Measurements from ENCODE around the gene ENGASE.

Gene ENGASE

DNA sequence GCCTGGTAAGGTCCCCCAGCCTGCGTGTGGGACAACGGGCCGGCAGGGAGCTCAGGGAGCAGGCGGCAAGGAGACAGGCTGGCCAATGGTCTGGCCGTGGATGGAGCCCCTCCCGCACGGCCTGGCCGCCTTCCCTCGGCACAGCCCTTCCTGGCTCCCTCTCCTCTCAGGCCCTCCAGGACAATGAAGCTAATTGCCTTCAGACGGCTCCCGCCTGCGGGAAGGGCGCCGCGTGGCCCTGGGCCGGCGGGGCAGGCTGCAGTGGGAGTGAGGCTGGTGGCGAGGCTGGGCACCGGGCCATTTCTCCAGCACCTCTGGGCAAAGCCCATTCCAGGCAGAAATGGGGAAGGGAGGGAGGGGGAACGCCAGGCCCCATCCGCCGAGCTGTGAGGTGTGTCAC lies 50.9 kb downstream of the ENGASE start:
- Histone ChIP-seq H3K4me3 (ENCODE audit: low read depth in 1 of 2, low read length in 2 of 2) (no peak overlapping the region), H3K36me3 (ENCODE audit: control insufficient read depth in 1 of 2, insufficient read depth in 2 of 2, low read length in 2 of 2) (no peaks in the 10 kb centered on the region), H3K4me1 (ENCODE audit: control insufficient read depth in 1 of 2, insufficient read depth in 2 of 2, low read length in 2 of 2) (no peaks in the 10 kb centered on the region), H3K27me3 (ENCODE audit: control insufficient read depth in 1 of 2, insufficient read depth in 2 of 2, low read length in 2 of 2) (peaks cover 16 to 24% of the 10 kb centered on the region in 2 donors), H3K9me3 (ENCODE audit: control insufficient read depth in 1 of 2, low read length in 2 of 2) (no peaks in the 10 kb centered on the region), H3K9ac (ENCODE audit: low read depth in 1 of 2, low read length in 2 of 2) (no peak overlapping the region), H3K27ac (ENCODE audit: low read depth, low read length) (no peak overlapping the region)

DNA sequence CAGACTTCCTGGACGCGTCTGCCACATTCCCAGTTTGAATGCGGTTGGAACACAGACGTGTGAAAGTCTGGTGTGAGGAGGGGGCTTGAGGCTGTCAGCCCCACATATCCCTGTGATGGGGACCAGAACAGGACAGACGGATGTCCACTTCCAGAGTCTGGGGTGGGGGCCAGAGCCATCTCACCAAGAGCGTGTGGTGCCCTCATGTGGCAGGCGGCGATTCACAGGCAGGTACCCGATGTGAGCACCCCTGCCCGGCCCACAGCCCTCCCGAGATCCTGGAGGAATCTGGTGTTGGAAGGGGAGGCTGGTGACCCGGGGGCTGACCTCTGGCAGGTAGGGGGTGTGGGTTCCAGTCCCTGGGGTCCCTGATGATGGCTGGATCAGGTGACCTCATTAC lies 51.5 kb downstream of the ENGASE start:
- no peaks in the 10 kb centered on the region for H3K9me3 ChIP-seq (ENCODE audit: control insufficient read depth in 1 of 2, low read length in 2 of 2)
- H3K27ac ChIP-seq (ENCODE audit: low read depth, low read length), result no peak overlapping the region
- peaks cover 16 to 22% of the 10 kb centered on the region in 2 donors for H3K27me3 ChIP-seq (ENCODE audit: control insufficient read depth in 1 of 2, insufficient read depth in 2 of 2, low read length in 2 of 2)
- H3K36me3 ChIP-seq (ENCODE audit: control insufficient read depth in 1 of 2, insufficient read depth in 2 of 2, low read length in 2 of 2), result no peaks in the 10 kb centered on the region
- H3K4me3 ChIP-seq (ENCODE audit: low read depth in 1 of 2, low read length in 2 of 2), result no peak overlapping the region
- no peak overlapping the region for H3K9ac ChIP-seq (ENCODE audit: low read depth in 1 of 2, low read length in 2 of 2)
- no peaks in the 10 kb centered on the region for H3K4me1 ChIP-seq (ENCODE audit: control insufficient read depth in 1 of 2, insufficient read depth in 2 of 2, low read length in 2 of 2)

DNA sequence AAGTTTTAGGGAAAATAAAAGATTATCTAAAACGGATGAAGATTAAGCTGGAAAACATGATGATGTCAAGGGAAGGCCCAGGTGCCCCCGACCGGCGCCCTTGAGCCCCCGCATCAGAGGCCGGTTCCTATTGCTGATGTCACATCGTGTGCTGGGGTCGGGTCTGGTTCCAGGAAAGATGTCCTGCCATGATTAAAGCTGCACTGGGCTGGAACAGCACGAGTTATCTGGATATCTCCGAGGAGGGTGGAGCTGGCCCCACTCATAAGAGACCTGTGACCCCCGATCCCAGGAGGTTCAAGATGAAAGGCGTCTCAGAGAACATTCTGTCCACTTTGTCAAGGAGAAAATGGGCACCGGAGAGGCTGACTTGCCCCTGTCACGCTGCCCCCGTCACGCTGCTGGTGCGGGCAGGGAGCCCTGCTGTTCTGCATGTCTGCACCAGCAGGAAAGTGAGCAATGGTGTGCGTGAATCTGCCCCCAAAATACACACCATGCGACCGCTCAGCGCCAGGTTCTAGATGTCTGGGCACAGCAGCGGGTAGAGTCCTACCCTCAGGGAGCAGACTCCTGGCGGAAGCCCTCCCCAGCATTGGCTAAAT lies 53.0 kb downstream of the ENGASE start:
- Histone ChIP-seq H3K36me3 (ENCODE audit: control insufficient read depth in 1 of 2, insufficient read depth in 2 of 2, low read length in 2 of 2) (no peaks in the 10 kb centered on the region), H3K9ac (ENCODE audit: low read depth in 1 of 2, low read length in 2 of 2) (no peak overlapping the region), H3K27me3 (ENCODE audit: control insufficient read depth in 1 of 2, insufficient read depth in 2 of 2, low read length in 2 of 2) (peaks cover 16 to 21% of the 10 kb centered on the region in 2 donors), H3K4me1 (ENCODE audit: control insufficient read depth in 1 of 2, insufficient read depth in 2 of 2, low read length in 2 of 2) (no peaks in the 10 kb centered on the region), H3K27ac (ENCODE audit: low read depth, low read length) (no peak overlapping the region), H3K9me3 (ENCODE audit: control insufficient read depth in 1 of 2, low read length in 2 of 2) (no peaks in the 10 kb centered on the region), H3K4me3 (ENCODE audit: low read depth in 1 of 2, low read length in 2 of 2) (no peak overlapping the region)

DNA sequence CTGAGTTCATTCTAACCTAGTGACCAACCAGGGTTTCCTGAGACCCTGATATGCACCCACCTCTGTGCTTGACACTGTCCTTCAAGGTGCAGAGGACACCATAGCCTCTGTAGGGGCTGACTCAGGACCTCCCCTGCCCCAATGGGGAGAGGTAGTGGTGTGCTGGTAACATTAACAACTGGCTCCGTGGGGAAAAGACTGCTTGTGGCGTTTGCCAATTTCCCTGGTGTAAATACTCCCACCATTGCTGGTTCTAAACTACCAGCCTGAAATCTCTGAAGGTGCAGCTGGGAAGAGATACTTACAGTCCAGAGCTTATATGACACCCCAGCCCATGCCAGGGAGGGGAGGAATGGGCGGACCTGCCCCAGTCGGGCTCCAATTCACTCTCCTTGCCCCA lies 54.9 kb downstream of the ENGASE start:
- no peak overlapping the region for H3K9ac ChIP-seq (ENCODE audit: low read depth in 1 of 2, low read length in 2 of 2)
- H3K4me1 ChIP-seq (ENCODE audit: control insufficient read depth in 1 of 2, insufficient read depth in 2 of 2, low read length in 2 of 2), result no peaks in the 10 kb centered on the region
- no peak overlapping the region for H3K4me3 ChIP-seq (ENCODE audit: low read depth in 1 of 2, low read length in 2 of 2)
- H3K36me3 ChIP-seq (ENCODE audit: control insufficient read depth in 1 of 2, insufficient read depth in 2 of 2, low read length in 2 of 2), result no peaks in the 10 kb centered on the region
- H3K27ac ChIP-seq (ENCODE audit: low read depth, low read length), result no peak overlapping the region
- peaks cover 20 to 28% of the 10 kb centered on the region in 2 donors for H3K27me3 ChIP-seq (ENCODE audit: control insufficient read depth in 1 of 2, insufficient read depth in 2 of 2, low read length in 2 of 2)
- H3K9me3 ChIP-seq (ENCODE audit: control insufficient read depth in 1 of 2, low read length in 2 of 2), result no peaks in the 10 kb centered on the region

DNA sequence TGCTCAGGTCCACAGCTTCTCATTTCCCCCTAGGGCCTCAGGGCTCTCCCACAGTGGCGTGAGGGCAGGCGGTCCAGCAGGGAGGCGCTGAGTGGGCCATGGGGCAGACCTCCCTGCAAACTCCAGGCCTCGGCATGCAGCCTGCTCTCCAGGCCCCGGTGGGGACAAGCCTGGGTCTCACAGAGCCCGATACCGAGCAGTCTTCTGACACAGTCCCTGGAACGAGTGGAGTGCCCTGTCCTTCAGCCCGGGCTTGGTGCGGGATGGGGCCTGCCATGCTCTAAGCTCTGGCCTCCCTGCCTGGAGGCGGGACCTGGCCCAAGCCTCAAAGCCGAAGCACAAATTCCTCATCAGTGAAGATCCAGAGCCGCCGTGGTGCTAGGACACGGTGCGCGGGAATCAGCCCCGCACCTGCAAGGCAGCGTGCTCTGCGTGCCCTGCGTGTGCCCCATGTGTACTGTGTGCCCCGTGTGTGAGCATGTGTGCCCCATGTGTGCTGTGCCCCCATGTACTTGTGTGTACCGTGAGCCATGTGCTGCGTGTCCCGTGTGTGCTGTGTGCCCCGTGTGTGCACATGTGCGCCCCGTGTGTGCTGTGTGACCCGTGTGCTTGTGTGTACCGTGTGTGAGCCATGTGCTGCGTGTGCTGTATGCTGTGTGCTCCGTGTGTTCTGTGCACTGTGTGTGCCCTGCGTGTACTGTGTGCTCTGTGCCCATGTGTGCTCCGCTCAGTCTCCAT lies 56.1 kb downstream of the ENGASE start:
- Histone ChIP-seq H3K27me3 (ENCODE audit: control insufficient read depth in 1 of 2, insufficient read depth in 2 of 2, low read length in 2 of 2) (peaks cover 20 to 25% of the 10 kb centered on the region in 2 donors), H3K9me3 (ENCODE audit: control insufficient read depth in 1 of 2, low read length in 2 of 2) (no peaks in the 10 kb centered on the region), H3K9ac (ENCODE audit: low read depth in 1 of 2, low read length in 2 of 2) (no peak overlapping the region), H3K27ac (ENCODE audit: low read depth, low read length) (no peak overlapping the region), H3K4me3 (ENCODE audit: low read depth in 1 of 2, low read length in 2 of 2) (no peak overlapping the region), H3K4me1 (ENCODE audit: control insufficient read depth in 1 of 2, insufficient read depth in 2 of 2, low read length in 2 of 2) (no peaks in the 10 kb centered on the region), H3K36me3 (ENCODE audit: control insufficient read depth in 1 of 2, insufficient read depth in 2 of 2, low read length in 2 of 2) (no peaks in the 10 kb centered on the region)

DNA sequence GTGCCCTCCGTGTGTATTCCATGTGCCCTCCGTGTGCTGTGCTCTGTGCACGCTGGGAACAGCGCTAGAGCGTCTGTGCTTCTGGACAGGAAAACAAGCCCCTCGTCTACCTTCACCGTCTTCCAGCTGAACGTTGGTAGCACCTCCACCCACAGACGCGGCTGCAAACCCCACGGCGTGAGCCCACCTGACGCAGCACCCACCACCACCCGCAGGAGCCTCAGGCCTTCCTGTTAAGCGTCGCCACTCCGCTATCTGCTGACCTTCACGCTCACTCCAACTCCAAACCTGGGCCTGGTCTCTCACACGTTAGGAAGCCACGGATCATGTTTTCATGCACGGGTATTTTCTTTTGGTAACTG lies 56.6 kb downstream of the ENGASE start:
- Histone ChIP-seq H3K27me3 (ENCODE audit: control insufficient read depth in 1 of 2, insufficient read depth in 2 of 2, low read length in 2 of 2) (peaks cover 14 to 20% of the 10 kb centered on the region in 2 donors), H3K9ac (ENCODE audit: low read depth in 1 of 2, low read length in 2 of 2) (no peak overlapping the region), H3K4me3 (ENCODE audit: low read depth in 1 of 2, low read length in 2 of 2) (no peak overlapping the region), H3K9me3 (ENCODE audit: control insufficient read depth in 1 of 2, low read length in 2 of 2) (no peaks in the 10 kb centered on the region), H3K4me1 (ENCODE audit: control insufficient read depth in 1 of 2, insufficient read depth in 2 of 2, low read length in 2 of 2) (no peaks in the 10 kb centered on the region), H3K36me3 (ENCODE audit: control insufficient read depth in 1 of 2, insufficient read depth in 2 of 2, low read length in 2 of 2) (no peaks in the 10 kb centered on the region), H3K27ac (ENCODE audit: low read depth, low read length) (no peak overlapping the region)

DNA sequence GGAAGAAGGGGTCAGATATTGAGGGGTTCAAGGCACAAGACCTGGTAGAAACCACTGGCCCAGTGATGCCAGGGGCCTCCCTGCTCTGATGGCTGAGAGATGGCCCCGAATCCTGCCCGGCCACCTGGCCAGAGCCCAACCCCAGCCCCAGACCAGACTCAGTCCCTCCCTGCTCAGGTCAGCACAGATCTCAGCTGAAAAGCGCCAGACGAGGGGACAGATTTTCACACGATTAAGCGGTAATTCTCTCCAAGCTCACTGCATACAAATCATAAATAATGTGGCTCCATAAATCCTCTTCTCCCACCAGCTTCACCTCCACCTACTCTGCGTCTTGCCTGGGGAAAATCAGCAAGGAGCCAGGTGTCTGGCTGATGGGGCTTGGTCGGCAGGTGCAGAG lies 57.1 kb downstream of the ENGASE start:
- Histone ChIP-seq H3K36me3 (ENCODE audit: control insufficient read depth in 1 of 2, insufficient read depth in 2 of 2, low read length in 2 of 2) (no peaks in the 10 kb centered on the region), H3K9ac (ENCODE audit: low read depth in 1 of 2, low read length in 2 of 2) (no peak overlapping the region), H3K4me3 (ENCODE audit: low read depth in 1 of 2, low read length in 2 of 2) (no peak overlapping the region), H3K27me3 (ENCODE audit: control insufficient read depth in 1 of 2, insufficient read depth in 2 of 2, low read length in 2 of 2) (peaks cover 13 to 16% of the 10 kb centered on the region in 2 donors), H3K27ac (ENCODE audit: low read depth, low read length) (no peak overlapping the region), H3K9me3 (ENCODE audit: control insufficient read depth in 1 of 2, low read length in 2 of 2) (no peaks in the 10 kb centered on the region), H3K4me1 (ENCODE audit: control insufficient read depth in 1 of 2, insufficient read depth in 2 of 2, low read length in 2 of 2) (no peaks in the 10 kb centered on the region)

DNA sequence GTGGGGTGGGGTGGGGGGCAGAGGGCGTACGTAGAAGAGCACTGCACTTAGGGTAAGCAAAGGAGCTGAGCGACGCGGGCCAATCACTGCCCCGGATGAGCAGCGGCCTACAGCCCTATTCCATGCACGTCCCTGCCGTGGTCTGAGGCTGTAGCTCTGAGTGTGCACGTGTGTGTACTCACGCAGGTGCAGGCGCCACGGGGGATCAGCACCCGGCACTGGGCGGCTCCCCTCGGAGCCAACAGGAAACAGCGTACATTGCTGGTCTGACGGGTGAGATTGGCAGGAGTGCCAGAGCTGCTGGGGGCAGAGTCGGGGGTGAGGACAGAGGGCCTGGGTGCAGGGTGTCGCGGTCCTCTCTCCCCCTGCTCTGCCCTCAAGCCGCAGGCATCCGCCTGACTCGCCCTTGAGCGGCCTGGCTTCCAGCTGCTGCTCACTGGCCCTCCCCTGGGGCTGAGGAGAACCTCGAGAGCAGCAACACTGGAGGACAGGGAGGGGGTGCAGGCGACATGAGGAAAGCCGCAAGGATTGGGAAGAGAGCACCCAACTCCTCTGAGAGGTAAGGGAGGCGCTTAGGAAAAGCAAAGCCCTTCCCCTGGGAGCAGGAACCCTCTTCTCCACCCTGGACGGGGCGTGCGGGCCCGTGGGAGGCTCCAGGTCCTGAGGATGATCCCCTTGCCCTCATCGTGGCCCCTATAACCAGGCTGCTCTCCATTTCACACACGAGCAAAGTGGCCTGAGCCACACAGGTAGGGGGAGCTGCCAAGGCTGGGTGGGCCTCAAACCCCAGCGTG lies 57.8 kb downstream of the ENGASE start:
- H3K9ac ChIP-seq (ENCODE audit: low read depth in 1 of 2, low read length in 2 of 2), result no peak overlapping the region
- H3K4me1 ChIP-seq (ENCODE audit: control insufficient read depth in 1 of 2, insufficient read depth in 2 of 2, low read length in 2 of 2), result no peaks in the 10 kb centered on the region
- H3K36me3 ChIP-seq (ENCODE audit: control insufficient read depth in 1 of 2, insufficient read depth in 2 of 2, low read length in 2 of 2), result no peaks in the 10 kb centered on the region
- H3K4me3 ChIP-seq (ENCODE audit: low read depth in 1 of 2, low read length in 2 of 2), result no peak overlapping the region
- H3K27me3 ChIP-seq (ENCODE audit: control insufficient read depth in 1 of 2, insufficient read depth in 2 of 2, low read length in 2 of 2), result peaks cover 12 to 17% of the 10 kb centered on the region in 2 donors
- no peak overlapping the region for H3K27ac ChIP-seq (ENCODE audit: low read depth, low read length)
- no peaks in the 10 kb centered on the region for H3K9me3 ChIP-seq (ENCODE audit: control insufficient read depth in 1 of 2, low read length in 2 of 2)

DNA sequence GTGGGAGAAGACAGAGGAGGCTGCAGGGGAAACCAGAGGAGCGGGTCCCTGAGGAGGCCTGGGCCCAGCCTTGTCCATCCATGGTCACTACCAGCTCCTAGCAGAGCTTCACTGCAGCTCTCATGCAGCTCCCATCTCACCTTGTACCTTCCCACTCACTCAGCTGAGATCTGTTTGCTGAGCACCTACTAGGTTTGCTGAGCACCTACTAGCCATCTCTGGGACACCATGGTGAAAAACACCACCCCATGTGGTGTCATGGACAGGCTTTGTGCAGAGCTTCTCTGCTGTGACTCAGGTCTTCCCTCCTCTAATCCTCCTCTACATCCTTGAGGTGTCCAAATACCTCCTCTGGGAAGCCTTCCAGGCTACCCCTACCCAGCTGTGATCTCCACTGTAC lies 58.6 kb downstream of the ENGASE start:
- H3K9me3 ChIP-seq (ENCODE audit: control insufficient read depth in 1 of 2, low read length in 2 of 2), result peaks cover 0 to 3% of the 10 kb centered on the region in 2 donors
- H3K36me3 ChIP-seq (ENCODE audit: control insufficient read depth in 1 of 2, insufficient read depth in 2 of 2, low read length in 2 of 2), result no peaks in the 10 kb centered on the region
- H3K27ac ChIP-seq (ENCODE audit: low read depth, low read length), result no peak overlapping the region
- no peak overlapping the region for H3K4me3 ChIP-seq (ENCODE audit: low read depth in 1 of 2, low read length in 2 of 2)
- peaks cover 18 to 22% of the 10 kb centered on the region in 2 donors for H3K27me3 ChIP-seq (ENCODE audit: control insufficient read depth in 1 of 2, insufficient read depth in 2 of 2, low read length in 2 of 2)
- no peaks in the 10 kb centered on the region for H3K4me1 ChIP-seq (ENCODE audit: control insufficient read depth in 1 of 2, insufficient read depth in 2 of 2, low read length in 2 of 2)
- no peak overlapping the region for H3K9ac ChIP-seq (ENCODE audit: low read depth in 1 of 2, low read length in 2 of 2)

DNA sequence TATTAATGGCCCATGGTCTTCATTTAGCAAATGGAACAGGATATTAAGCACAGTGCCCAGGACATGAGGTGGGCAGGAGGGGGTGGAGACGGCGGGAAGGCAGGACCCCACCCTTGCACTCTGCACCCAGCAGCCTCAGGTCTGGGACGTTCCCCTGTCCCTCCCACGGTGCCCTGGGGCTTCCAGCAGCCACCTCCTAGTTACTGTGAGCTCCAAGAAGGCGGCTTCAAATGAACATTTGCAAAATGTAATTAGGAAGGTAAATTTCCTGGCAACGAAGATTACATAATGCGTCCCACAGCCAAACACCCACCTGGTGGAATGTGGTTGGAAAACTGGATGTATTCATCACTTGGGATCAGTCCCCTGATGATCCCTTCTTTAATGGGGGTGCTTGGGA lies 59.4 kb downstream of the ENGASE start:
- no peaks in the 10 kb centered on the region for H3K36me3 ChIP-seq (ENCODE audit: control insufficient read depth in 1 of 2, insufficient read depth in 2 of 2, low read length in 2 of 2)
- H3K9ac ChIP-seq (ENCODE audit: low read depth in 1 of 2, low read length in 2 of 2), result no peak overlapping the region
- no peak overlapping the region for H3K27ac ChIP-seq (ENCODE audit: low read depth, low read length)
- peaks cover 18 to 29% of the 10 kb centered on the region in 2 donors for H3K27me3 ChIP-seq (ENCODE audit: control insufficient read depth in 1 of 2, insufficient read depth in 2 of 2, low read length in 2 of 2)
- H3K4me3 ChIP-seq (ENCODE audit: low read depth in 1 of 2, low read length in 2 of 2), result no peak overlapping the region
- H3K4me1 ChIP-seq (ENCODE audit: control insufficient read depth in 1 of 2, insufficient read depth in 2 of 2, low read length in 2 of 2), result no peaks in the 10 kb centered on the region
- H3K9me3 ChIP-seq (ENCODE audit: control insufficient read depth in 1 of 2, low read length in 2 of 2), result peaks cover 0 to 4% of the 10 kb centered on the region in 2 donors

Data from duodenal mucosa (tissue), 2 donors.